HuH-7.5 (cell line): ENCODE results near the gene FXYD7.
"Not testable (repeated sequence)": the region's sequence is repeated elsewhere in the genome, so short reads cannot be mapped to it uniquely, and the experiment has no call there.

Source experiments
- DNase-seq: peaks from one replicate; pipeline ENCODE4 v3.0.0; 2011; ENCODE audit warnings: low spot score

The FXYD7 gene

DNA sequence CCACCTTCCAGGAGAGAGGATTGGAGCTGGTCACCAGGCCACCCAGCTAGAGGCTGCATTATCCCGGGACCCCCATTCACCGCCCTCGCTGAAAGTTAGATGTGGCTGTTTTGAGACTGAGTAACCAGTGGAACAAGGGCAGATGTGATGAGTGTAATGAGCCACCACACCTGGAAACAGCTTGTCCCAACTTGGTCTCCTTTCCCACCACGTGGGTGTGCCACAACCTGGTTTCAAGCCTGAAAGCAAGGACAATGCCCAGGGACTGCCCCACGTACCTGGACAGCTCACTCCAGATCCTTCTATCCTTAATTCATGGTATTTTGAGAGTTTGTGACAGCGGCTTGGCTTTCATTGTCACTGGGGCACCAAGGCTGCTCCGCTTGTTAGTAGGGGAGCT is 15.2 kb upstream of the FXYD7 start:
- DNase-seq: no peak

DNA sequence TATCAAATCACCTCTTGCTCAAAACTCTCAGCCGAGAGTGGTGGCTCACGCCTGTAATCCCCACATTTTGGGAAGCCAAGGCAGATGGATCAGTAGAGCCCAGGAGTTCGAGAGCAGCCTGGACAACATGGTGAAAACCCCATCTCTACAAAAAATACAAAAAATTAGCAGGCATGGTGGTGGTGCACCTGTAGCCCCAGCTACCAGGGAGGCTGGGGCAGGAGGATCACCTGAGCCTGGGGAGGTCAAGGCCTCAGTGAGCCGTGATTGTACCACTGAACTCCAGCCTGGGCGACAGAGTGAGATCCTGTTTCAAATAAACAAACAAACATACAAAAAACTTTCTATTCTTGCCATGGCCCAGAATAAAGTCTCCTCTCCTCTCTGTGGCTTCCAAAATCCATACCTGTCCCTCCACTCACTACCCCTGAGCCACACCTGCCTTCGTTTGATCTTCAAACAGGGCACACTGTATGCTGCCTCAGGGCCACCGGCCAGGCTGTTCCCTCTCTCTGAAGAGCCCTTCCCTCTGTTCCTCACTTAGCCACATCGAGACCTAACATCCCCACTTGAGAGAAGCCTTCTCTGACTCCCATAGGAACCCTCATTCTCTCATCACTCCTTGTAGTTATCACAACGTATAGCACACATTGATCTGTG is 14.5 kb upstream of the FXYD7 start:
- no peak for DNase-seq

DNA sequence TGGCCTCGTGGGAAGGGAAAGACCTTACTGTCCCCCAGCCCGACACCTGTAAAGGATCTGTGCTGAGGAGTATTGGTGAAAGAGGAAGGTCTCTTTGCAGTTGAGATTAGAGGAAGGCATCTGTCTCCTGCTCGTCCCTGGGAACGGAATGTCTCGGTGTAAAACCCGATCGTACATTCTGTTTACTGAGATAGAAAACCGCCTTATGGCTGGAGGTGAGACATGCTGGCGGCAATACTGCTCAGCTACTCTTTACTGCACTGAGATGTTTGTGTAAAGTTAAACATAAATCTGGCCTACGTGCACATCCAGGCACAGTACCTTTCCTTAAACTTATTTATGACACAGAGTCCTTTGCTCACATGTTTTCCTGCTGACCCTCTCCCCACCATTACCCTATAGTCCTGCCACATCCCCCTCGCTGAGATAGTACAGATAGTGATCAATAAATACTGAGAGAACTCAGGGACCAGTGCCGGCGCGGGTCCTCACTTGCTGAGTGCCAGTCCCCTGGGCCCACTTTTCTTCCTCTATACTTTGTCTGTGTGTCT is 13.3 kb upstream of the FXYD7 start:
- DNase-seq: not testable (repeated sequence)

DNA sequence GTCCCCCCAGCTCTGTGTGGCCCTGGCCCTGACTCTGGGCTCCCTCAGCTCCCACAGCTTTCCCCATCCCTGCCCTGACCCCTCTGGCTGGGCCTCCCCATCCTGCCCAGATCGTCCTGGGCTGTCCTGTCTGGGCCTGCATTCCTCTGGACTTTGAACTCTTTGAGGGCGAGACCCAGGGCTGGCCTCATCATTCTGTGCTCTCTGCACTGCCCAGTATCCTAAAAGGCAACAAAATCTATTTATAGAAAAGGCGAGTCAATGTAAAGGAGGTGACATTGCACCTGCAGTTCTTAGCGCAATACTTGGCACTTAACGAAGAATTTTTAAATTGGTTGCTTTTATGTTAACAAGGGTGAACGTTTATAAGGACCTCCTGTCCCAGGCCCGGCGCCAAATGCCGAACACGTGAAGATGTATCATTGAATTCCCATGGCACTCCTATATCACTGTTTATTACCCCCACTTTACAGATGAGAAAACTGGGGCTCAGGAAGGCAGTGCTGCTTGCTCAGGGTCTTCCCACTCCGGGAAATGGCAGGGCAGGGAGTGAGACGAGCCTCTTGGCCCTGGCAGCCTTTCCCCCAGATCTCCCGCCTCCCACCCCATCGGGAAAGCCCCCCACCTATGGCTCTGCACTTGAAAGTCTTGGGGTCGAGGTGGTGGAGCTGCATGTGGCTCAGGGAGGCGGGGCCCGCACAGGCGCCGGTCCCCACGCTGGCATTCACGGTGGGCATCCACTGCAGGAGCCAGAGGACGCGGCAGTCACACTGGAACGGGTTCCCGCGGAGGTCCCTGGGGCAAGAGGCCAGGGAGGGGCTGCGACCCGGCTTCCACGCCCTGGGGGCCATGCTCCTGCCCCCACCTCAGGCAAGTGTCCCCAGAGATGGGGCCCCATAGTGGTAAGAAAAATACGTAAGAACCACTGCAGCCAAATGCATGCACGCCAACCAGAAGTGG is 12.0 kb upstream of the FXYD7 start:
- no peak for DNase-seq

DNA sequence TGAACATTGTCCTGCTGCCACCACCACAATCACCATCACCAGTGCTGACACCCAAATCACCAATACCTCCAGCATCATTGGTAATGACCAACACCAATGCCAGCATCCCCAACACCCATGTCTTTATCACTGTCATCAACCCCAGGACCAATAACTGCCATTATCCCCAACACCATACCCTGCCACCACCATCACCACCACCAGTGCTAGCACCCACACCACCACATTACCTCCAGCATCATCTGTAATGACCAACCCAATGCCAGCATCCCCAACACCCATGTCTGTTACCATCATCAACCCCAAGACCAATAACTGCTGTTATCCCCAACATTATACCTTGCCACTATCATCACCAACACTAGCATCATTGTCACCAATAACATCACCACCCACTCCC is 10.8 kb upstream of the FXYD7 start:
- DNase-seq: no peak

DNA sequence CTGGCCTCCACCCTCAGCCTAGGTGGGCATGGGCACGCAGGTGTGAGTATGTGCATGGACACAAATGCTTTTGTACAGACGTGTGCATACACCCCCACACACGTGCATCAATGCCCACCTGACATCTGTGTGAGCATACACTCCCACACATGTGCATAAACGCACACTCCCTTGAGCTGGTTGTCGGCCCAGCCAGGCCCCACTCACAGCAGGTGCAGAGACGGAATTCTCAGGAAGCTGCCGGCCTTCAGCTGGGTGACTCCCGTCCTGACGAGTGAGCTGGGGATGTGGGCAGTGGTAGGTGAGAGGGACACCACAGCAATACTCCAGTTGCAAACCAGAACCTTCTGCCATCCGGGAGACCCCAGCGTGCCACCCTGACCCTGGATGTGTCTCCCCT is 9.2 kb upstream of the FXYD7 start:
- DNase-seq: no peak

DNA sequence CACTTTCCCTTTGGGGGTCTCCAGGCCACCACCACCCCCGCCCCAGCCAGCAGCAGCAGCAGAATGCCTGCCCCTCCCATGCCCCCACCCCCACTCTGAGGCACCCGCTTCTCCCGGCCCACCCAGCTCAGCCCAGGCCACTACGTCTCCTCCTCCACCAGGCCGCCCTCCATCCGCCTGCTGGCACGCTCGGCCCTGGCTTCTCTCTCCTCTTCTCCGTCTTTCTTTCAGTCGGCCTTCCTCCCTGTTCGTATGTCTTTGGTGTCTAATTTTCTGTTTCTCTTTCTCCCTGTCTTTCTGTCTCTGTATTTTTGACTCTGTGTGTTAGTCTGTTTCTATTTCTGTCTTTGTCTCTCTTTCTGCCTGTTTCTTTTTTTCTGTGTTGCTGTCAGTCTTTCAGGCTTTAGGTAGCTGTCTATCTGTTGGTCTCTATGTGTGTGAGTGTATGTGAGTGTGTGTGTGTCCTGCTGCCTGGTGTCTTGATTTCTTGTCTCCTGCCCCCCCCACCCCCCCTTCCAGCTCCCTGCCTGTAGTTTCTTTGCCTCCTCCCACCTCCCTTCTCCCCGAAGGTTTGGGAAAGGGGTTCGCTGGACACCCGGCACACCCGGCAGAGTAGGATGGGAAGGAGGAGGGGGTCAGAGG is 8.3 kb upstream of the FXYD7 start, which contains the start of gene LGI4:
Gene LGI4, minus strand, starts transcription at position 459 of the 642 bp plus-strand sequence. Its CDS starts 379 bp downstream, at position 80.
- DNase-seq: no peak

DNA sequence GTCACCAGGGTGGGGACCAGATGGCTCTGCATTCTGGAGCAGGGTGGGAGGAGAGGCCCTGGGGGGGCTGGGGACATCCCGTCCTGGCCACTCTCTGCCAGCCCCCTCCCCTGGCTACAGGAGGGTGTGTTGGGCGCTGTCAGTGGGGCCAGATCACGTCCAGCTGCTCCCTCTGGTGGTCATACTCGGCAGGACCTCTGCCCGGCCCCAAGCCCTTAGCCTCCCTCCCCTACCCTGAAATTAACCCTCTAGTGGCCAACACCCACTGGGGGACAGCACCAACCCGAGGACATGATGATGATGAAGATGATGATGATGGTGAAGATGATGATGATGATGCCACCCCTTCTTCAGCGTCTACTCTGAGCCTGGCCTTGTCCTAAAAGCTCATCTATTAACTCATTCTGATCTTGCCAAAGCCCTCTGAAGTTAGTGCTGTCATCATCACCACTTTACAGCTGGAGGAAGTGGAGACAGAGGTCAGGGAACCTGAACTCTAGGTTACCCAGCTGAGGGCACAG is 7.6 kb upstream of the FXYD7 start:
- DNase-seq: peak; percentile 98

DNA sequence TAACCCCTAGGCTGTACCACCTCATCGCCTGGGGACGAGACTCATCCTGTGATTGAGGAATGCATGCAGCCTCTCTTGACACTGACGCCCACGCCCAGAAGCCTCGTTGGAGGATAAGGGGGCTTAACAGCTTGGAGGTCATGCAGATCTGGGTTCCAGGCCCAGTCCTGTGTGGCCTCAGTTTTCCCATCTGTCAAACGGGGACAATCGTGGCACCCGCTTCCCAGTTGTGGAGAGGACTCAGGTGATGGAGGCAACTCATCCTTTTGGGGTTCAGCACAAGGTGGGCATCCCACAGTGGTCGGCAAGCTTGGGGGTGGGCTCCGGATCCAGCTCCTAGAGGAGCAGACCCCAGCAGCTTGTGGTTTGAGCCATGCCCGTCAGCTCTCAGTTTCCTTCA is 6.8 kb upstream of the FXYD7 start:
- no peak for DNase-seq

DNA sequence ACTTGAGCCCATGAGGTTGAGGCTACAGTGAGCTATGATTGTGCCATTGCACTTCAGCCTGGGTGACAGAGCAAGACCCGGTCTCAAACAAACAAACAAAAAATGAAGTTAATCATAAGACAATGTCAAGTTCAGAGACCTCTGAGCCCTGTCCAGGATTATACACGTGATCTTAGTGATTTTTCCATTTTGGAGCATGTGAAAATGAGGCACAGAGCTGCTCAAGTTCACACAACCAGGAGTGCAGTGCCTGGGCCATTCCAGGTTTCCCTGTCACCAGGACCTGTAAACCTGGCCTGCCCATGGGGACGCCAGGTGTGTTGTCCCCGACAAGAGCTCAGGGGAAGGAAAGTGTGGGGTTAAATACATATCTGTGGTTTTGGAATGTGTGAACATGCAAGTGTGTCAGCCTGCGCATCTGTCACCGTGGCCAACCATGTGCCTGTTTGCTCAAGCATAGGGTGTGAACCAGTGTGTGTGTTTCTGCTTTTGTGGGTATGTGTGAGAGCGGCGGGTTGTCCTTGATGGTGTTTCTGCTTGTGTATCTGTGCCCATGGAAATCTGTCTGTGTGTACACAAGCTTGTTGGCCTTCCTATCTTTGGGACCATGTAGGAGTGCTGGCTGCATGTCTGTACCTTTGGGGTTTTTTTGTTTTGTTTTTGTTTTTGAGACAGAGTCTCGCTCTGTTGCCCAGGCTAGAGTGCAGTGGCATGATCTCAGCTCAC is 5.9 kb upstream of the FXYD7 start:
- no peak for DNase-seq

DNA sequence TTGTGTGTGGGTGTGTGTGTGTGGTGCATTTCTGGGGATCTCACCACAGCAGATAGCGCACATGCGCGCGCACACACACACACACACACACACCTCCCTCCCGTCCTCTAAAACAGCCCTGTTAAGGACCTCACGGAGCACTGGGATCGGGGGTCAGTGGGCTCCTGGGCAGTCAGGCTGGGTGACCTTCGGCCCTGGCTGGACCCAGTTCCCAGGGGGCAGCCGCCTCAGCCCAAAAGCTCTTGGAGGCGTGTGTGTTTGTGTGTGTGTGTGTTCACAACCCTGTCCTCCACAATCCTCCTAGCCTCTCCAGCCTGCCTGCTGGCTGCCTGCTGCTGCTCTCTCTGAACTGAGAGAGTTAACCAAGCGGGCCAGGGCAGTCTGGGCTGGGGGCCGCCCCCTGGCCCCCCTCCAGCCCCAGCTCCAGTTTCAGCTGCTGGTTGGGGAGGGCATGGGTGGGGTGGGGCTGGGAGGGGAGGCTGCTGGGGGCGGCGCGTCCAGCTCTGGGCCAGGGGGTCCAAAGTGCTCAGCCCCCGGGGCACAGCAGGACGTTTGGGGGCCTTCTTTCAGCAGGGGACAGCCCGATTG is 4.7 kb upstream of the FXYD7 start, which contains the start of gene FXYD1:
Gene FXYD1, plus strand, starts transcription at position 520 of the 588 bp plus-strand sequence. CDS start 1,256 bp downstream, outside the sequence.
- no peak for DNase-seq

DNA sequence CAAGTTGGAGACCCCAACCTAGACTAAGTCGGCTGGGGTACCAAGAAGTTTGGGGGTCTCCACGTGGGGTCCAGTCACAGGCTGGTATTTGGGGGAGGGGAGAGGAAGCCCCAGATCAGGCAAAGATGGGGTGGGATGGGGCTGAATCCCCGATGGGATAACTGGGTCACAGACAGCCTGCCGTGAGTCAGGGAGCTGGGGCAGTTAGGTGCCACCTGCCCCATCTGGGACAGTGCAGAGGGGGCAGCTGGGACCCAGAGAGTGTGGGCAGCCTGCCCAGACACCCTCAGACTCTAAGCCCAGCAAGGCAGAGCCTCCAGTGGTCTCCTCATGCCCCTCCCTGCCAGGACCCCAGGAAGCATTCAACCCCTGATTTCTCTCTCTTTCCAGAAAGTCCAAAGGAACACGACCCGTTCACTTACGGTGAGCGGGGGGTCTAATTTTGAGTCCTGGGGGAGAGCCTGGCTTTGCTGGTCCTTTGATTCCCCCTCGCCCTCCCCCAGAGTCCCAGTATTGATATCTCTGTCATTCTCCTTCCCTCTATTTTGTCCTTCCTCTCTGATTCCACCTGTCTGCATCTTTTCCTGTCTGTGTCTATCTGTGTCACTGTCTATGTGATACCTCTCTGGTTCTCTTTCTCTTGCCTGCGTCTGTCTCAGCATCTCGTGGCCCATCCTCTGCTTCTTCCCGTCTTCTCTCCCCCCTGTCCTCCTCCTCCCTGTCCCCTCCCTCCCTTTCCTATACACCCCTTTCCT is 2.7 kb upstream of the FXYD7 start:
- no peak for DNase-seq

DNA sequence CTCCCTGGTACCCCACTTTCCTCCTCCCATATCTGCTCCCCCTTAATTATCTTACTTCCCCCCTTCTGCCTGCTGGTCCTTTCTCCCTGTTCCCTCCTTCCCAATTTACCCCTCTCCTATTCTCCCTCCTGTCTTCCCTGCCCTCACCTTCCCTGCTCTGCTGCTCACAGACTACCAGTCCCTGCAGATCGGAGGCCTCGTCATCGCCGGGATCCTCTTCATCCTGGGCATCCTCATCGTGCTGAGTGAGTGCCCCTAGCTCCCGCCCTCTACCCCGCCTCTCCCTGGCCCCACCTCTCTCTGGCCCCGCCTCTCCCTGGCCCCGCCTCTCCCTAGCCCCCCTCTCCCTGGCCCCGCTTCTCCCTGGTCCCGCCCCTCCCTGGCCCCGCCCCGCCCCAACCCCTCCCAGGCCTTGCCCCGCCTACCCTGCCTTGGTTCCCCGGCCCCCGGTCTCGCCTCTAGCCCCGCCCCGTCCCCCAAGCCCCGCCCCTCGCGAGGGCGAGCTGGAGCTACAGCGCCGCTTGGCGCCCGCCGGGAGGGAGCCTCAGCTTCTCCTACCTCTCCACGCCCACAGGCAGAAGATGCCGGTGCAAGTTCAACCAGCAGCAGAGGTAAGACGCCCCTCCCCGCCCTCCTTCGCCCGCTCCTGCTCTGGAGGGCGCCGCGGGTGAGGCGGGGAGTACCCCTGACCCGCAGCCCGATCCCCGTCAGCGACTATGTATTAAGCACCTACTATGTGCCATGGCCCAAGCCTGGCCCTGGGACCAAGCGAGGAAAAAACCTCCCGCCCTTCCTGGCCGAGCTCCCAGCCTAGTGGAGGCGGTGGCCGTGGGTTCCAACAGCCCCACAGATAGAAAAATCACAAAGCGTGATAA is 1.9 kb upstream of the FXYD7 start:
- peak; percentile 76 for DNase-seq

DNA sequence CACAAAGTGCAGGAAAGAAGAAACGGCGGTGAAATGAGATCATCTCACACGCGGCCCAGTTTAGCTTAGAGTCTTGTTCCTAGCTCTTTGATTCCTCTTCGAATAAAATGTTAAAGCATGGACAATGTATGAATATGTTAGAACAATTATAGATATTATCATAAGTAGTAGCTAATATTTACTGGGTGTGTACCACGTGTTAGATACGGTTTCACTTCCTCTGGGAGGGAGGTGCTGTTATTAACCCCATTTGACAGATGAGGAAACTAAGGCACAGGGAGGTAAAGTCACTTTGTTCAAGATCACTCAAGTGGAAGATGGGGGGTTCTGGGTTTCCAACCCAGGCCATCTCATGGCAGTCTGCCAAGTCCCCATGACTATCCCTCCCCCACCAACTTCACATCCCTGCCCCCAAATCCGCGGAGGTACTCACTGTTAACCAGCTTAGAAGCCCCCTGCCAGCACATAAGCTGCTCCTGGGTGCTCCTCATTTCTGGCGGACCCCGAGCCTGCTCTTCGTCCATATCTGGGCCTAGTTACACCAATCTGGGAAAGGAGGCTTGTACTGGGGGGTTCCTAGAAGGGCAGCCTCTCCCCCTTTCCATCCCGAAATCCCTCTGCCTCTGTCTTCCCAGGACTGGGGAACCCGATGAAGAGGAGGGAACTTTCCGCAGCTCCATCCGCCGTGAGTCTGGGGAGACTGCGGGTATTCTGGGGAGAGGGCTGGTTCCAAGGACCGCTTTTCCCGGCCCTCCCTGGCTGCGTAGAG is 1.0 kb upstream of the FXYD7 start:
- no peak for DNase-seq

DNA sequence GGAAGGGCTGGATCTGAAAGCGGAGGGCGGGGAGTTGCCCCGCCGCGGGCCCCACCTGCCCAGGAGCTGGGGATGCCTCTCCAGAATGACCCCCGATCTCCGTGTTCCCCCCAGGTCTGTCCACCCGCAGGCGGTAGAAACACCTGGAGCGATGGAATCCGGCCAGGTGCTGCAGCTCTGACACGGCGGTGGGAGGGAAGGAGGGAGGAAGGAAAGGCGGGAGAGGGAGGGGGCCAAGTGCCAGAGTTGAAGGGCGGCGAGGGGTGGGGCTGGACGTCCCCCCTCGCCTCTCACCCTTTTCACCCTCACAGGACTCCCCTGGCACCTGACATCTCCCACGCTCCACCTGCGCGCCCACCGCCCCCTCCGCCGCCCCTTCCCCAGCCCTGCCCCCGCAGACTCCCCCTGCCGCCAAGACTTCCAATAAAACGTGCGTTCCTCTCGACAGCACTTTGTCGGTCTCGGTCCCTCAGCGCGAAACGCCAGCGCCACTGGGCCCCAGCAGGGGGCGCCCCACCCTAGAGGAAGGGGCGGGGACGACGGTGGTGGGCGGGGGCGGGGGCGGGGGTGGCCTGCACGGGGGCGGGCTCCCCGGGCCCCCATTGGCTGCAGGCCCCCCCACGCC is 337 bp upstream of the FXYD7 start:
- DNase-seq: no peak

DNA sequence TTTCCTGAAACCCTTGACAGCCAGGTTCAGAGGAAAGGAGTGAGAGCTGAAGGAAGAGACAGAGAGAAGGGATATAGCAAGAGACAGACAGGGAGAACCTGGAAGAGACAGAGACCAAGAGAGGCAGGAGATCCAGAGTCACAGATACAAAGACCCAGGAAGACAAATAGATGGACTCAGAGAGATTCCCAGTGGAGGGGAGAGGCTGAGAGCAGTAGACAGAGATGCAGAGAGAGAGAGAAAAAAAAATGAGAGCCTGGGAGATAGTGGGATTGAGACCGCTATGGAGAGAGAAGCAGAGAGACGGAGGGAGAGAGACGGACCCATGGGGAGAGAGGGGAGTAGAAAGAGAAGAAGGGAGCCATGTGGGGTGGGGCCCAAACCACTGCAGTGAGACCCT is 763 bp downstream of the FXYD7 start:
- no peak for DNase-seq

DNA sequence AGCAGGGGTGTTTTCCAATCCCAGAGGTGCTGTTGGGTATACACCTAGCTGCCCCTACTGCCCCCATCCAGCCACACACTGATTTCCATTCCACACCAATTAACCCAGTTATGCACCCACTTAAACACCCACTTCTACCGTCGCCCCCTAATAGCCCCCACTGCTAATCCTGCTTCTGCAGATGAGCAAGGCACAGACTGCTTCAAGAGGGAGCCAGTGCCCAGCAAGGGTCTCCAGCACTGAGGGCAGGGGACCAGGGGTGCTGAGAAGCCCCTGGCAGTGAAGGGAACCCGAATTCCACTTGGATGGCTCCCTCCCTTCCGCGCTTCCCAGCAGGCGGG is 1.2 kb downstream of the FXYD7 start:
- no peak for DNase-seq
